GM12873 (cell line): ENCODE data around the gene CHST11.

ENCODE experiments used
- CTCF ChIP-seq: IDR thresholded peaks from 2 replicates; pipeline ENCODE4 v1.5.1; 2012; ENCODE audit warnings: low read depth, mild to moderate bottlenecking, moderate library complexity, low read length, control low read depth; ENCODE audit not compliant: insufficient read depth; ENCODE audit errors: missing control alignments

CHST11 gene

GRCh38 chr12:104576980-104577580, 120.3 kb downstream of the CHST11 start:
- TF ChIP-seq CTCF, result no peak

GRCh38 chr12:104577581-104577981, 120.8 kb downstream of the CHST11 start:
- TF ChIP-seq CTCF, result no peak

GRCh38 chr12:104578453-104578852, 121.7 kb downstream of the CHST11 start:
- no peak for TF ChIP-seq CTCF

GRCh38 chr12:104579718-104580495, 123.2 kb downstream of the CHST11 start:
- TF ChIP-seq CTCF, result no peak

DNA sequence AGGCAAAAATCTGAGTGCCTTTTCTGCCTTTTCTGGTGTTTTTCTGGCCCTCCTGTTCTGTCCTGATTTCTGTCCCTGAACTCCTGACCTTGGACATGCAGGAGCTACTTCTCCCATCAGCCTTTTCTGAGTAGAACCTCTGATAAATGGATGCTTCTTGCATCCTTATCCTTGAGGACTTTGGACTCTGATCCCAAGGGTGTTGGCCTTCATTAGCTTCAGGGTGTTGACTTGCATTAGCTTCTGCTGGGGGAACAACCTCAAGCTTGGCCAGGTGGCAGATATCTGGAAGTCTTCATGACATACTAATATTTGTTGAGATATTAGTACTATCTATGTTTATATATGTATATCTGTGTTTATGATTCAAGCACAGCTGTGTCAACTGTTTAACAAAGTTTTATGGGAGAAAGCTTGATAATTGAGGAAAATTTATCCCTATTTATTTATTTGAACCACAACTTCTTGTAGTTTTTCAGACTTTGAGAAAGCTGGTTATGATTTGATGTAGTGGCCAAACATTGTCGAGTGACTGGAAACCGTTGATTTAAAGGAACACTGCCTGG, 124.3 kb downstream of the CHST11 start:
- TF ChIP-seq CTCF, result no peak

DNA sequence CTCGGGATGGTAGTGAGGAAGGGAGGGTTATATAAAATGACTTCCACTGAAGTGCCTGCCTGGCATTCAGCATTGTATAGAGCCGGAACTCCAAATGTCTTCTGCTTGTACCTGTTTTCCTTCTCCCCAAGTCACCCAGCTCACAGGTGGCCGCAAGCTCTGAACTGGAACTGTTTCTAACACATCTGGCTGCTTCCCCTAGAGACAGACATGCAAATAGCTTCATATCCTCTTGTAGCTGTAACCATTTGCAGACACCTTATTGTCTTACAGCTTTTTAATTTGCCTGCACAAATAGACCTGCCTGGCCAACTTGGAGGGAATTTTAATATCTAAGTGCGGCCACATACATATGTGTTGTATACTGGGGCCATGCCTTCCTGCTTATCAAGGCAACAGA, 126.0 kb downstream of the CHST11 start:
- peak; percentile 22 for TF ChIP-seq CTCF

DNA sequence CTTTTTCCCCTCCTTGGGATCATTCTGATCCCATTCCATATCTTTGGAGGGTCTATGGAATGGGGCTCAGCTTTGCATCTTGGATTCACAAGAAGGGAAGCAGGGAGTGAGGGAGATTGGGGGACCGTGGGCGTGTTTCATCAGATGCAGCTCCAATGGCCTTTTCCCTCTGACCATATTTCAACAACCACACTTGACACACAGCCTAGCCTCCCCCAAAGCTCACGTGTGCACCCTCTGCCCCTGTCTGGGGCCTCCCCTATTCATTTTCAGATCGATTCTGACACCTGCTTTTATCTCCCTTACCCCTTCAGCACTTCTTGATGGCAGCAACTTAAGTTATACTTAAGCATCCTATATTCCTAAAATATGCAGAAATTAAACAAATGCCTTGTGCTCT, 126.6 kb downstream of the CHST11 start:
- no peak for TF ChIP-seq CTCF
